ENCODE data around the gene ADAP1.

ADAP1 gene

GRCh38 chr7:855686-856369, 98.7 kb downstream of the ADAP1 start:
- no peak for TF ChIP-seq CTCF (IDR thresholded peaks at IDR 0.05)

- TF ChIP-seq CTCF (IDR thresholded peaks at IDR 0.05), result no peak
These were observed 100.2 kb downstream of the ADAP1 start for GRCh38 chr7:854118-854775.

- TF ChIP-seq CTCF (IDR thresholded peaks at IDR 0.05), result no peak
These were observed 100.9 kb downstream of the ADAP1 start for GRCh38 chr7:853366-854117.

GRCh38 chr7:851204-851603, 103.3 kb downstream of the ADAP1 start:
- no peak for TF ChIP-seq CTCF (IDR thresholded peaks at IDR 0.05)

GRCh38 chr7:849781-850180, 104.7 kb downstream of the ADAP1 start:
- TF ChIP-seq CTCF (IDR thresholded peaks at IDR 0.05), result no peak

GRCh38 chr7:849145-849544, 105.3 kb downstream of the ADAP1 start:
- TF ChIP-seq CTCF (IDR thresholded peaks at IDR 0.05), result no peak

Measured in LNCAP (cell line).